BLaER1 (cell line): ENCODE data around the gene OCLN.
"Not testable (repeated sequence)": the region's sequence is repeated elsewhere in the genome, so short reads cannot be mapped to it uniquely, and the experiment has no call there.

ENCODE experiments used
- H3K27ac ChIP-seq: shearing (Covaris generic); formaldehyde crosslinking; 2 replicates; pipeline ENCODE4 v1.8.1; 2022
- H3K27me3 ChIP-seq: shearing (Covaris generic); formaldehyde crosslinking; 2 replicates; pipeline ENCODE4 v1.8.1; 2022
- H3K36me3 ChIP-seq: shearing (Covaris generic); formaldehyde crosslinking; 2 replicates; pipeline ENCODE4 v1.8.1; 2022
- H3K4me1 ChIP-seq: shearing (Covaris generic); formaldehyde crosslinking; 2 replicates; pipeline ENCODE4 v1.8.1; 2022
- H3K4me2 ChIP-seq: shearing (Covaris generic); formaldehyde crosslinking; 2 replicates; pipeline ENCODE4 v1.8.1; 2022
- H3K4me3 ChIP-seq: shearing (Covaris generic); formaldehyde crosslinking; 2 replicates; pipeline ENCODE4 v1.8.1; 2022
- H3K9ac ChIP-seq: shearing (Covaris generic); formaldehyde crosslinking; 2 replicates; pipeline ENCODE4 v1.8.1; 2022
- H3K9me3 ChIP-seq: shearing (Covaris generic); formaldehyde crosslinking; 2 replicates; pipeline ENCODE4 v1.8.1; 2022
- H4K20me1 ChIP-seq: shearing (Covaris generic); formaldehyde crosslinking; 2 replicates; pipeline ENCODE4 v1.8.1; 2022
- Cebpa-rat ChIP-seq: shearing (Covaris generic); IDR thresholded peaks from 2 replicates; pipeline ENCODE4 v1.8.1; 2022

OCLN gene, protein sequence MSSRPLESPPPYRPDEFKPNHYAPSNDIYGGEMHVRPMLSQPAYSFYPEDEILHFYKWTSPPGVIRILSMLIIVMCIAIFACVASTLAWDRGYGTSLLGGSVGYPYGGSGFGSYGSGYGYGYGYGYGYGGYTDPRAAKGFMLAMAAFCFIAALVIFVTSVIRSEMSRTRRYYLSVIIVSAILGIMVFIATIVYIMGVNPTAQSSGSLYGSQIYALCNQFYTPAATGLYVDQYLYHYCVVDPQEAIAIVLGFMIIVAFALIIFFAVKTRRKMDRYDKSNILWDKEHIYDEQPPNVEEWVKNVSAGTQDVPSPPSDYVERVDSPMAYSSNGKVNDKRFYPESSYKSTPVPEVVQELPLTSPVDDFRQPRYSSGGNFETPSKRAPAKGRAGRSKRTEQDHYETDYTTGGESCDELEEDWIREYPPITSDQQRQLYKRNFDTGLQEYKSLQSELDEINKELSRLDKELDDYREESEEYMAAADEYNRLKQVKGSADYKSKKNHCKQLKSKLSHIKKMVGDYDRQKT

DNA sequence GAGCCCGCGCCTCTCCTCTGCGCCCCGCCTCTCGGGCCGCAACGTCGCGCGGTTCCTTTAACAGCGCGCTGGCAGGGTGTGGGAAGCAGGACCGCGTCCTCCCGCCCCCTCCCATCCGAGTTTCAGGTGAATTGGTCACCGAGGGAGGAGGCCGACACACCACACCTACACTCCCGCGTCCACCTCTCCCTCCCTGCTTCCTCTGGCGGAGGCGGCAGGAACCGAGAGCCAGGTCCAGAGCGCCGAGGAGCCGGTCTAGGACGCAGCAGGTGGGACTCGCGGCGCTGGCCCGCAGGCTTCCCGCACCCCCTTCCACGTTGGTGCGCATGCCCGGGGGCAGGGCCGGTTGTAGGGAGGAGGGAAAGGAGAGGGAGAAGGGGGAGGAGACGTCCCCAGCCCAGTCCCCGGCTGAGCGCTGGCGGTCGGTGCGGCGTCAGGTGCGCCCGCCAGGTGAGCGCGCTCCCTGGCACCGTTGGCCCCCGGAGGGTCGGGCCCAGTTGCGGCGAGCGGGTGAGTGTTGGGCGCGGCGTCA lies at the start of gene OCLN:
Gene OCLN (plus strand): TSS at position 400 of the 532 bp plus-strand sequence. CDS start 11,455 bp downstream, outside the sequence.
- no peak for TF ChIP-seq Cebpa-rat
- Histone ChIP-seq H3K36me3 (no peaks in the 10 kb centered on the region), H4K20me1 (peaks cover 24% of the 10 kb centered on the region; the same call in 1 of the 2 replicates), H3K27me3 (peaks cover 51% of the 10 kb centered on the region), H3K4me1 (peaks cover 19% of the 10 kb centered on the region), H3K9me3 (no peaks in the 10 kb centered on the region), H3K9ac (peak within 1 kb of the TSS; percentile 51), H3K4me2 (peak within 1 kb of the TSS; percentile 98), H3K4me3 (peak within 1 kb of the TSS; percentile 69), H3K27ac (no peak within 1 kb of the TSS)

DNA sequence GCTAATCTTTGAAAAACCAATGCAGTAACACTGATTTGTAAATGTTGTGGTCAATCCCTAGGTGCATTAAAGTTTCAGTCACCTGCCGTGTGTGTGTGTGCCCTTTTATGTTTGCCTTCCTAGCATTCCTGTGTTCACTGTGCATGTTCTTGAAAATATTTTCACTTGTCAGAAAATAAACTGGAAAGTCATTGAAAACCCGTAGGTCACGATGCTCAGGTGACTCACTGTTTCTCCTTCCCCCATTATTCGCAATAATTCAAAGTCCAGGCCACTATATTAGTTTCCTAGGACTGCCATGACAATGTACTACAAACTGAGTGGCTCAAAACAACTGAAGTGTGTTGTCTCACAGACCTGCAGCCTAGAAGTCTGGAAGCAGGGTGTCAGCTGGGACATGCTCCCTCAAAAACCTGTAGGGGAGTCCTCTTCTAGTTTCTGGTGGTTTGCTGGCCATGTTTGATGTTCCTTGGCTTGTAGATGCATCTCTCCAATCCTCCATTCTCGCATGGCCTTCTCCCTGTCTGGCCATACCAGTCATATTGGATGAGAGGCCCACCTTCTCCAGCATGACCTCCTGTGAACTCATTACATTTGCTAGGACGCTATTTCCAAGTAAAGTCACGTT lies 48.3 kb upstream of the OCLN start:
- no peaks in the 10 kb centered on the region for H3K9me3 ChIP-seq
- H3K4me3 ChIP-seq, result no peak overlapping the region
- no peaks in the 10 kb centered on the region for H3K36me3 ChIP-seq
- H4K20me1 ChIP-seq, result no peaks in the 10 kb centered on the region
- H3K4me1 ChIP-seq, result no peaks in the 10 kb centered on the region
- no peak overlapping the region for H3K27ac ChIP-seq
- no peaks in the 10 kb centered on the region for H3K27me3 ChIP-seq
- no peak for TF ChIP-seq Cebpa-rat
- H3K4me2 ChIP-seq, result no peak overlapping the region
- no peak overlapping the region for H3K9ac ChIP-seq

DNA sequence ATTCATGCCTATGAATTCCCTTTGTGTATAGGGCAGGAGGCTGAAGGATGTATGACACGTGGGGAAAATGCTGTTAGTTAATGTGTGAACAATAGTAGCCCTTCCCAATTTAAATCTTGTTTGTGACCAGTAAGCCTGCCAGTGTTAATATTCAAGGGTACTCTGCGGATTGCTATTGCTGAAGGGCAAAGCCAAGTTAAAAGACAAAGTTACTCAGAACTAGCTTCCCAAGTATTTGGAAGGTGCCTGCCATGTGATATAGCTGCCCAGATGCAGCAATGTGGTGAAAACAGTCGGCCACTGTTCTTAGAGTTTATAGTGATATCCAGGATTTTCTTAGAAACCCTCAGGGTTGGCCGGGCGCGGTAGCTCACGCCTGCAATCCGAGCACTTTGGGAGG lies 43.1 kb upstream of the OCLN start:
- Histone ChIP-seq H3K27me3 (no peaks in the 10 kb centered on the region), H3K4me2 (no peak overlapping the region), H3K9me3 (no peaks in the 10 kb centered on the region), H3K9ac (no peak overlapping the region), H4K20me1 (no peaks in the 10 kb centered on the region), H3K4me3 (no peak overlapping the region), H3K27ac (no peak overlapping the region), H3K4me1 (no peaks in the 10 kb centered on the region), H3K36me3 (no peaks in the 10 kb centered on the region)
- TF ChIP-seq Cebpa-rat, result no peak

DNA sequence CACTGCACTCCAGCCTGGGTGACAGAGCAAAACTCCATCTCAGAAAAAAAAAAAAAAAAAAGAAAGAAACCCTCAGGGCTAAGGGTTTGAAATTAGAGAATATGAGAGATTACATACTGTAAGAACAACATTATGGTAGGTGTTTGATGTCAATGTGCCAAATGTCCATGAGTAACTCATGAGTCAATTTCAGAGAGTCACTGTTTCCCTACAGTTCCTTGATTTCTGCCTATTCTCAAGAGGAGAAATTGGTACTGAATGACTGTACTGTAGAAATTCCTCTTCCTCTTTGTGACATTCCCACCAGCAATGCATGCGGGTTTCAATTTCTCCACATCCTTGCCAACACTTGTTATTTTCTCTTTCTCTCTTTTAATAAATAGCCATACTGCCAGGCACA lies 42.5 kb upstream of the OCLN start:
- H3K4me3 ChIP-seq, result no peak overlapping the region
- no peak overlapping the region for H3K9ac ChIP-seq
- H3K4me1 ChIP-seq, result no peaks in the 10 kb centered on the region
- H3K27ac ChIP-seq, result no peak overlapping the region
- no peaks in the 10 kb centered on the region for H3K27me3 ChIP-seq
- no peak for TF ChIP-seq Cebpa-rat
- H3K36me3 ChIP-seq, result no peaks in the 10 kb centered on the region
- no peak overlapping the region for H3K4me2 ChIP-seq
- no peaks in the 10 kb centered on the region for H4K20me1 ChIP-seq
- no peaks in the 10 kb centered on the region for H3K9me3 ChIP-seq

DNA sequence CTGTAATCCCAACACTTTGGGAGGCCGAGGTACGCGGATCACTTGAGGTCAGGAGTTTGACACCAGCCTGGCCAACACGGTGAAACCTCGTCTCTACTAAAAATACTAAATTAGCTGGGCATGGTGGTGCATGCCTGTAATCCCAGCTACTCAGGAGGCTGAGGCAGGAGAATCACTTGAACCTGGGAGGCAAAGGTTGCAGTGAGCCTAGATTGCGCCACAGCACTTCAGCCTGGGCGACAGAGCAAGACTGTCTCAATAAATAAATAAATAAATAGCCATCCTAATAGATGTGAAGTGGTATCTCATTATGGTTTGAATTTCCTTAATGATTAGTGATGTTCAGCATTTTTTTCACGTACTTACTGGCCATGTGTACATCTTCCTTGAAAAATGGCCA lies 42.1 kb upstream of the OCLN start:
- not testable (repeated sequence) for H4K20me1 ChIP-seq, H3K36me3 ChIP-seq, H3K4me1 ChIP-seq, H3K27ac ChIP-seq, H3K9me3 ChIP-seq, H3K4me2 ChIP-seq, H3K9ac ChIP-seq, H3K4me3 ChIP-seq, H3K27me3 ChIP-seq

DNA sequence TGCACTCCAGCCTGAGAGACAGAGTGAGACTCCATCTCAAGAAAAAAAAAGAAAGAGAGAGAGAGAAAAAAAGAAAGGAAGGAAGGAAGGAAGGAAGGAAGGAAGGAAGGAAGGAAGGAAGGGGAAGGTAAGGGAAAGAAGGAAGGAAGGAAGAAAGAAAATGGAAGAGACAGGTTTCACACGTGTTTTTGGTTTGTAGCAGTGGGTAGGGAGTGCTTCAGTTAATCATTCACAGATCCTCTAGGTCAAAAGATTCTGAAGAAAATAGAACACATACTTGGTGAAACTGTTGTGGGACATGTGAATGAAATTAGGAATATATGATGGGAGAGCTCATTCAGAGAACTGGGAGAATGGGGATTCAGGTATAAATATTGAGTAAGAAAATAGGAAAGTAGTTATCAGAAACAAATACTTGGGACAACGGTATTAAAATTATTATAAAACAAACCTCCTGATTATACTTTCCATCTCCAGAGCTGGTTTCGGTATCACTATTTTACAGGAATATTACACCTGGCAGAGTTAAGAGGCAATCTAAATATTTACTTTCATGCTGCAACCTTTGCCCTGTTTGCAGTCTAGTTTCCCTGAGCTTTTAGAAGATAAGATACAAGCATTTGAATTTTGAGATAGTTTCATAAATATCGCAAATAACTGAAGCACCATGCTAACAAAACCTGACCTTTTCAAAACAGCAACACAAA lies 40.5 kb upstream of the OCLN start:
- Histone ChIP-seq H3K4me2 (no peak overlapping the region), H3K4me3 (no peak overlapping the region), H4K20me1 (no peaks in the 10 kb centered on the region), H3K27me3 (no peaks in the 10 kb centered on the region), H3K27ac (no peak overlapping the region), H3K36me3 (no peaks in the 10 kb centered on the region), H3K4me1 (no peaks in the 10 kb centered on the region), H3K9ac (no peak overlapping the region), H3K9me3 (no peaks in the 10 kb centered on the region)
- no peak for TF ChIP-seq Cebpa-rat

DNA sequence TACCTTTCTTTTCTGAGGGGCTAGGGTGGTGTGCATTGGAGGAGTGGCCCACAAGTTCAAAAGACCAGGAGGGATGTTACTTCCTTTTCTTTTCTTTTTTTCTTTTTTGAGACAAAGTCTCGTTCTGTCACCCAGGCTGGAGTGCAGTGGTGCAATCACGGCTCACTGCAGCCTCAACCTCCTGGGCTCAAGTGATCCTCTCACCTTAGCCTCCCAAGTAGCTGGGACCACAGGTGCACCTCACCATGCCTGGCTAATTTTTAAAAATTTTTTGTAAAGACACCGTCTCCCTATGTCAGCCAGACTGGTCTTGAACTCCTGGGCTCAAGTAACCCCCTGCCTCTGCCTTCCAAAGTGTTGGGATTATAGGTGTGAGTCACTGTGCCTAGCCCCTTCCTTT lies 39.1 kb upstream of the OCLN start:
- H3K27me3 ChIP-seq, H3K36me3 ChIP-seq, H3K4me2 ChIP-seq, H3K4me1 ChIP-seq, H4K20me1 ChIP-seq, H3K27ac ChIP-seq, H3K9me3 ChIP-seq, H3K9ac ChIP-seq, H3K4me3 ChIP-seq: not testable (repeated sequence)

DNA sequence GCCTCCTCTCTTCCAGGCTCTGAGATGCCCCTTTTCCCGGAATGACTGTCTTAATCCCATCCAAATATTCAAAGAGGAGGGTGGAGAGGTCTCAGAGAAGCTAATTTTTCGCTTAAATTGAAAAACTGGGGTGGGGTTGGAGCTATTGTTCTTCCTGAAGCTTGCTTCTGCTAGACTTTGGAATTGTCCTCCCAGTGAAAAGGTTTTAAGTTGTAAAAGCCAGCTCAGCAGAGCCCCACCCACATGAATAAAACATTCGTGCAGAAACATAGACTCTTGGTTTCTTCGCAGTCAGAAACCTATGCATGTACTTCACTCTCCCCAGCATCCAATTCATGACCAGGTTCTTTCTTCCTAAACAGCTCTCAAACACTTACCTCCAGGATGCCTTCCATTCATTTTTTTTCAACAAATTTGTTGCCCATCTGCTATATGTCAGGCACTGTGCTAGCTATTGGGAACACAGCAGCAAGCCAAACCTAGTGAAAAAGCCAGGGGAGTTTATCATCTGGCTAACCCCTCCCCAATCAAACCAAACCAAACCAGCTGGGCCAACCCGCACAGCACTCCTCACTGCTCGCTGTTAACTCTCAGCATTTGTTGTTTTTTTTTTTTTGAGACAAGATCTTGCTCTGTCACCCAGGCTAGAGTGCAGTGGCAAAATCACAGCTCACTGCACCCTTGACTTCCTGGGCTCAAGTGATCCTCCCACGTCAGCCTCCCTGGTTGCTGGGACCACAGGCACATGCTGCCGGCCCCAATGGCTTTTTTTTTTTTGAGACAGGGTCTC lies 37.9 kb upstream of the OCLN start:
- Histone ChIP-seq H3K36me3 (no peaks in the 10 kb centered on the region), H3K9me3 (no peaks in the 10 kb centered on the region), H3K4me1 (no peaks in the 10 kb centered on the region), H3K27ac (no peak overlapping the region), H3K4me3 (no peak overlapping the region), H4K20me1 (no peaks in the 10 kb centered on the region), H3K9ac (no peak overlapping the region), H3K4me2 (no peak overlapping the region), H3K27me3 (no peaks in the 10 kb centered on the region)
- no peak for TF ChIP-seq Cebpa-rat

DNA sequence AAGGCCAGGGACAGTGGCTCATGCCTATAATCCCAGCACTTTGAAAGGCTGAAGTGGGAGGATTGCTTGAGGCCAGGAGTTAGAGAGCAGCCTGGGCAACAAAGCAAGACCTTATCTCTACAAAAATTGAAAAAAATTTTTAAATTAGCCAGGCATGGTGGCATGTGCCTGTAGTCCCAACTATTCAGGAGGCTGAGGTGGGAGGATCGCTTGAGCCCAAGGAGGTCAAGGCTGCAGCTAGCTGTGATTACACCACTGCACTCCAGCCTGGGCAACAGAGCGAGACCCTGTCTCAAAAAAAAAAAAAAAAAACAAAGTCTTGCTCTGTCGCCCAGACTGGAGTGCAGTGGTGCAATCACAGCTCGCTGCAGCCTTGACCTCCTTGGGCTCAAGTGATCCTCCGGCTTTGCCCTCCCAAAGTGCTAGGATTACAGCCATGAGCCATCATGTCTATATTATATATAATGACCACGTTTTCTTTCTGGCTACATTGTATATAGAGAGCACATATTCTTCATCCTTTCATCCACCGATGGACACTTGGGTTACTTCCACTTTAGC lies 37.1 kb upstream of the OCLN start:
- H4K20me1 ChIP-seq, H3K4me3 ChIP-seq, H3K9me3 ChIP-seq, H3K27ac ChIP-seq, H3K4me2 ChIP-seq, H3K4me1 ChIP-seq, H3K27me3 ChIP-seq, H3K9ac ChIP-seq, H3K36me3 ChIP-seq: not testable (repeated sequence)
